Lower lobe of right lung (tissue), 2 donors: Measurements from ENCODE around the gene C11orf98. TPM values are rescaled to one million over a fixed set of nuclear protein-coding genes. Genes with fewer than 3 reads are reported as not detected.

Source experiments
- ATAC-seq, 2 donors: fragments of 200-7000 bp; cut with Tn5 transposase; one replicate each; pipeline ENCODE4 v1.9.1; 2020 to 2022; ENCODE audit warnings: mild to moderate bottlenecking in 2 of 2, moderate library complexity in 2 of 2
- DNase-seq: peaks from one replicate; pipeline ENCODE4 v3.0.0-alpha.2; 2020
- H3K27ac ChIP-seq: fragments of 200-600 bp; one replicate; pipeline ENCODE4 v1.8.0; 2022
- H3K27me3 ChIP-seq: fragments of 200-600 bp; one replicate; pipeline ENCODE4 v1.8.0; 2022; ENCODE audit warnings: low read depth
- H3K36me3 ChIP-seq: fragments of 200-600 bp; one replicate; pipeline ENCODE4 v1.8.0; 2022; ENCODE audit warnings: mild to moderate bottlenecking
- H3K4me1 ChIP-seq: fragments of 200-600 bp; one replicate; pipeline ENCODE4 v1.8.0; 2022
- H3K4me3 ChIP-seq: fragments of 200-600 bp; one replicate; pipeline ENCODE4 v1.8.0; 2022; ENCODE audit warnings: mild to moderate bottlenecking
- H3K9me3 ChIP-seq: fragments of 200-600 bp; one replicate; pipeline ENCODE4 v1.8.0; 2022
- intact Hi-C: fragments of 100-400 bp; cut with DNase I; formaldehyde crosslinking; loops from one replicate; pipeline ENCODE4 v1.11.0; 2022
- total RNA-seq: library from RNA; stranded (reverse); fragmentation: NEBNext Ultra II Directional; extraction: Animal tissue kit (Norgen Biotek cat#: 25700); gene quantifications from one replicate; pipeline ENCODE4 v1.2.1, GENCODE V29; 2021
- TF ChIP-seq, protein P1 (sequence below): fragments of 200-600 bp; IDR thresholded peaks from one replicate; pipeline ENCODE4 v1.8.0; 2022; ENCODE audit warnings: antibody characterized with exemption, mild to moderate bottlenecking
- donor health status: DM: no; HTN: yes; CAD: no; lungs with severe emphysema.

C11orf98 gene
- total RNA-seq, 1 donor from 2014 or later, result 37.1 TPM

DNA sequence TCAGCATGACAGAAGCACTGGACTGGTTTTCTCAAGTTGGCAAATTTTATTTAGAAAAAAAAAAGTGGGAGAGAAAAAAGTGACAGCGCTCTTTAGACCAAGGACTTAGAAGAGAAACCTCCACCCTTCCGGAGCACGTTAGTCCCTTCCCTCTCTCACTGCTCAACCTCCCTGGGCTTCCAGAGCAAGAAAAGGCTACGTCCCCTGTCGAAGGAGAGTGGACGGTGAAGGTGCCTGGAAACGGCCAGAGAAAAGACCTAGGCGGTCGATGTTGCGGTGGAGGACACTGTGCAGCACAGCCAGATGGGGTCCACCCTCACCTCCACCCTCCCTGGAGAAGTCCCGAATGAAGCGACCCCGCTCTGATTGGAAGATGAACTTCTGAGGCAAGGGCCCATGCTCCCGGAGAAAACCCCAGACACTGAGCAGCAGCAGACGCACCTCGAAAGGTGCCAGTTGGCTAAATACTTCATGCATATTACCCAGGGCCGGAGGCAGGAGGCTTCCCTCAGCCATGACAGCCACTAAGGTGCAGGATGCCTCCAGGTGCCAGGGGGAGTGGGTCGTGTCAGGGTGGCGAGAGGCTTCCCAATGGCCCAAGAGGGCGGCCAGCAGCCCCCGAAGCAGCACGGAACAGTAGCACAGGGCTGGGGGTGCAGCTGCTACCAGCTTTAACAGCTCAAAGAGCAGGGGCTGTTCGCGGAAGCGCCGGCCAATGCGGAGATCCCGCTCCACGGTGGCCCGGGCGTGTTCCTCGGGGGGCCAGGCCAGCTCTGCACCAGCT is 18.0 kb downstream of the C11orf98 start:
- Histone ChIP-seq H3K4me3 (peak overlapping the region; percentile 90), H3K36me3 (peaks cover 49% of the 10 kb centered on the region), H3K9me3 (no peaks in the 10 kb centered on the region), H3K4me1 (peaks cover 37% of the 10 kb centered on the region), H3K27ac (no peak overlapping the region), H3K27me3 (no peaks in the 10 kb centered on the region)
- ATAC-seq, result peak in 1 of 2 donors; percentile 1
- DNase-seq, result no peak
- TF ChIP-seq, protein P1, sequence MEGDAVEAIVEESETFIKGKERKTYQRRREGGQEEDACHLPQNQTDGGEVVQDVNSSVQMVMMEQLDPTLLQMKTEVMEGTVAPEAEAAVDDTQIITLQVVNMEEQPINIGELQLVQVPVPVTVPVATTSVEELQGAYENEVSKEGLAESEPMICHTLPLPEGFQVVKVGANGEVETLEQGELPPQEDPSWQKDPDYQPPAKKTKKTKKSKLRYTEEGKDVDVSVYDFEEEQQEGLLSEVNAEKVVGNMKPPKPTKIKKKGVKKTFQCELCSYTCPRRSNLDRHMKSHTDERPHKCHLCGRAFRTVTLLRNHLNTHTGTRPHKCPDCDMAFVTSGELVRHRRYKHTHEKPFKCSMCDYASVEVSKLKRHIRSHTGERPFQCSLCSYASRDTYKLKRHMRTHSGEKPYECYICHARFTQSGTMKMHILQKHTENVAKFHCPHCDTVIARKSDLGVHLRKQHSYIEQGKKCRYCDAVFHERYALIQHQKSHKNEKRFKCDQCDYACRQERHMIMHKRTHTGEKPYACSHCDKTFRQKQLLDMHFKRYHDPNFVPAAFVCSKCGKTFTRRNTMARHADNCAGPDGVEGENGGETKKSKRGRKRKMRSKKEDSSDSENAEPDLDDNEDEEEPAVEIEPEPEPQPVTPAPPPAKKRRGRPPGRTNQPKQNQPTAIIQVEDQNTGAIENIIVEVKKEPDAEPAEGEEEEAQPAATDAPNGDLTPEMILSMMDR, result no peak
- intact Hi-C loops, result no loop called here

DNA sequence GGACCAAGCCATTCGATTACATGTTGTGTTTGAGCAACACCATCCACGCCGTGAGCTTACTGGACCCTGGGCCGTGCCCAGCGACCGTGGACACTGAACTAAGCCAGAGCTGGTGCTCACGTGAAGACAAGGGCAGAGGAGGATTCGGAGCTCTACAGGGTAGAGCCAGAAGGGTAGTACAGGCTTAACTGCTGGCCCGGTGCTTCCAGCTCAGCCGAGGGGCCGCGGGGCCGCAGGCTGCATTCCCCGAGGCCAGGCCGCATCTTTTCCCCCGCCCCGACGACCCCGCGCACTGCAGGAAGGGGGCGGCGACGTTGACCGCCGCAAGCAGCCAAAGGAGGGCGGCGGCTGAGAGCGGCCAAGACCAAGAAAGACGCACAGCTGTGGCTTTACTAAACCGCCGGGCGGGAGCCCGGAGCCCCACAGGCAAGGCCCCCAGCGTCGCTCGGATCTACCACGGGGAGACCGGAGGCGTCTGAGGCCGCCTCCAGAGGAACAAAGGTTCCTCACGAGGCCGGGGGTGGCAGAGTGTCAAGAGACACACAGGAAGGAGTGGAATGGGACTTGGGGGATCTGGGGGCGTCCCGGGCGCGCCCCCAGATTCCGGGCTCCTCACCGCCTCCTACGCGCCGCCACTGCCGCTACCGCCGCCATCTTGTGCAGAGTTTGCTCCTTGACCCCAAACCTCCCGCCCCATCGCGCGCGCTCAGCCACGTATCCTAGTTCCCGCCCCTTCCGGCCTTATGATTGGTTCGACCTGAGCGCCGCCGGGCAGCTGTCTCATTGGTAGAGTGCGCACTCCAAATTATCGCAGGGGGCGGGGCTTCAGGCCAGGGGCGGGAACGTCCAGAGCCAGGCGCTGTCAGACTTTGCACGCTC is 18.8 kb downstream of the C11orf98 start, which contains the start of gene GANAB:
GANAB (minus strand) TSS at position 668 of the 879 bp plus-strand sequence; CDS start at position 654, 14 bp downstream.
- H3K4me1 ChIP-seq, result peaks cover 29% of the 10 kb centered on the region
- peak; percentile 99 for ATAC-seq
- peaks cover 49% of the 10 kb centered on the region for H3K36me3 ChIP-seq
- peak; percentile 100 for DNase-seq
- TF ChIP-seq, protein P1, result no peak
- H3K9me3 ChIP-seq, result no peaks in the 10 kb centered on the region
- H3K27ac ChIP-seq, result peak within 1 kb of the TSS; percentile 93
- H3K4me3 ChIP-seq, result peak within 1 kb of the TSS; percentile 90
- no peaks in the 10 kb centered on the region for H3K27me3 ChIP-seq
- intact Hi-C loops, result no loop called here

DNA sequence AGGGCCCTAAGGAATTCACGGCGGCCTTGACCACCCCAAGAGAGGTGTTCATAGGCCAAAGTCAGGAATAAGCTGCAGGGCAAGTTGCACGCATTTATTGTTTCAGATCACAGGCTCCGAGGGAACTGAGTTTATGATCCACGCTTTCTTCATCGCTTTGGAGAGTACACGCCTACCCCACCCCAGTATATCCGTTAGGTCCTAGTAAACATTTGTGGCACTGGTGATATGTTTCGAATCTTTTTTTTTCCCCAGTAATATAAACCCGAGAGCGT is 19.4 kb downstream of the C11orf98 start:
- TF ChIP-seq, protein P1, result no peak

DNA sequence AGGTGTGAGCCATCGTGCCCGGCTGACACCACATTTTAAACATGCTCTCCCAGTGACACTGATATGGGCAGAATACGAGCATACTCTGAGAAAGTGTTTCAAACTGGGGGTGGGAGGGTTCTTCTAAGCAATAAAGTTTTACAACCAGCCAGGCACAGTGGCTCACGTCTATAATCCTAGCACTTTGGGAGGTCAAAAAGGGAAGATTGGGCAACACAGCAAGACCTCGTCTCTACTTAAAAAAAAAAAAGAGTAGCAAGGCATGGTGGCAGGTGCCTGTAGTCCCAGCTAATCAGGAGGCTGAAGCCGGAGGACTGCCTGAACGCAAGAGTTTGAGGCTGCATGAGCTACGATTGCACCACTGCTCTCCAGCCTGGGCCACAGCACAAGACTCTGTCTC is 20.8 kb downstream of the C11orf98 start:
- intact Hi-C loops, result no loop called here
- Histone ChIP-seq H3K9me3 (no peaks in the 10 kb centered on the region), H3K27ac (no peak overlapping the region), H3K4me3 (no peak overlapping the region), H3K27me3 (no peaks in the 10 kb centered on the region), H3K36me3 (peaks cover 42% of the 10 kb centered on the region), H3K4me1 (peaks cover 23% of the 10 kb centered on the region)
- ATAC-seq, result no peak
- no peak for DNase-seq
- TF ChIP-seq, protein P1, result no peak

More for the DNA sequence above, 19.4 kb downstream of the C11orf98 start:
- Histone ChIP-seq H3K36me3 (peaks cover 49% of the 10 kb centered on the region), H3K27me3 (no peaks in the 10 kb centered on the region), H3K27ac (peak overlapping the region; percentile 93), H3K4me1 (peaks cover 23% of the 10 kb centered on the region), H3K4me3 (peak overlapping the region; percentile 90), H3K9me3 (no peaks in the 10 kb centered on the region)
- no peak for DNase-seq
- no peak for ATAC-seq
- intact Hi-C loops, result no loop called here

DNA sequence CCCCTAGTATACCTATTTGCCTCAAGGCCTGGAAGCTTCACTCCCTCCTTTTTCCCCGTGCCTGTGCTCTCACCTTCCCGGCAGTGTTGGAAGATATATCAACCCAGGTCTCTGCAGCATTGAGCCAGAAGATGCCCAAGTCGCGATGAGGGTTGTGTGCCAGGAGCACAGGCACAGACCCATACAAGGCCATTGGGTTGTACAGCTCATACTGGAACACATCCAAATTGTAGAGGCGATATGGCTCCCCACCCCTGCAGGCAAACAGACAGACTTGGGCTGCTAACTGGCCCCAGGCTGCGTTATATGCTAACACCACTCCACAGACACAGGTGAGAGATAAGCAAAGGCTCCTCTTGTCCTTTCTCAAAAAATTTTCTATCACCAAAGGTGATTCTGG is 32.5 kb downstream of the C11orf98 start:
- no peak for DNase-seq
- H3K27me3 ChIP-seq, result no peaks in the 10 kb centered on the region
- no peak overlapping the region for H3K4me3 ChIP-seq
- TF ChIP-seq, protein P1, result no peak
- H3K36me3 ChIP-seq, result peaks cover 98% of the 10 kb centered on the region
- no peaks in the 10 kb centered on the region for H3K4me1 ChIP-seq
- no peaks in the 10 kb centered on the region for H3K9me3 ChIP-seq
- no peak overlapping the region for H3K27ac ChIP-seq
- intact Hi-C loops, result no loop called here
- ATAC-seq, result no peak
